HG02943 (cell line): ENCODE data around the gene STK40.

ENCODE experiments used
- ATAC-seq: cut with Tn5 transposase; IDR thresholded peaks from one replicate; pipeline ENCODE4 v1.9.1; 2021; ENCODE audit warnings: mild to moderate bottlenecking, low read depth, moderate library complexity; ENCODE audit not compliant: unreplicated experiment

STK40 gene

GRCh38 chr1:36322041-36322785 is 63.5 kb downstream of the STK40 start:
- ATAC-seq, result no peak

DNA sequence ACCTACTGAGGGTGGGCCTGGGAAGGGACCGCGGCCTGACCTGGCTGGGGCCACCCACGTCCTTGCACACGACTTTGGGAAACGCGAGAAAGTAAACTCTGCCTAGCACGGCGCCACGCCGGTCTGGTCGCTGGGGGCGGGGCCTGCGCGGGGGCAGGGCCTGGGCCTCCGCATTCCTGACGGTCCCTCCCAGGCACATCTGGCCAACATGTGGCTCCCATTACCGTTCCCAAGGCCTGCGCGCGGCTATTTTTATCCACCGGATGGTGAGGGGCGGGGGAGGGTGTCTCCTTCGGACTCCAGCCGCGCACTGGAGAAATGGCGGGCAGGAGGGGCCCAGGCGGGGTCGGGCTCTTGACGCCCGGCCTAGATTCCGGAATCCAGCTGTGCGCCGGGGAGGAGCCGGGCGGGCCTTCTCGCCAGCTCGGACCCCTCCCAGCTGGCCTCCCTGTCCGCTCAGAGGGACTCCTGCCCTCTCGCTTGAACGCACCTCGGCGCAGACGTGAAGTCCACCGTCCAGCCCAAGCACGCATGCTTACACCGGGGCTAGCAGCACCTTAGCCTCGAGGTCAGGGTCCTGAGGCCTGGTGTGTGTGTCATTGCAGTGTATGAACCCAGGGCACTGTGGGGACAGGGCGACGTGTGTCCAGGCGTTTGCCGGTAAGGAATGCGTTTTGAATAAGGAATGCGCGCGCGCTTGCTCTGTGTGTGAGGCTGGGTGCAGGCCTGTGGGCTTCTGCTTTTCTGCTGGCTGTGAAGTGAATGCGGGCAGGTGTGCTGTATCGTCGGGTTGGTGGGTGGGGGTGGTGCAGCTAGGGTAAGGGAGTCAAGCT is 64.4 kb downstream of the STK40 start:
- ATAC-seq, result no peak

- no peak for ATAC-seq
Observed at GRCh38 chr1:36320767-36321118, 65.0 kb downstream of the STK40 start.

DNA sequence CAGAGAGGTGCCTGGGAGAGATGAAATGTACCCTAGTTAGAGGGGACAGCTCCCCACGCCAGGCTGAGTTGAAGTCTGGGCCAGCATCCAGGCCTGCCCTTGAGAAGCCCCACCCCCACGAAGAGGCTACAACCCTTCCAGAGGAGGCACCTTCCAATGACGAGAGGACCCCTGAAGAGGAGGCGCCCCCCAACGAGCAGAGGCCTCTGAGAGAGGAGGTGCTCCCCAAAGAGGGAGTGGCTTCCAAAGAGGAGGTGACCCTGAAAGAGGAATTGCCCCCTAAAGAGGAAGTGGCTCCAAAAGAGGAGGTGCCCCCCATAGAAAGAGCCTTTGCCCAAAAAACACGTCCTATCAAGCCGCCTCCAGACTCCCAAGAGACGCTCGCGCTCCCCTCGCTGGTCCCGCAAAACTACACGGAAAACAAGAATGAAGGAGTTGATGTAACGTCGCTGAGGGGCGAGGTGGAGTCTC is 65.4 kb downstream of the STK40 start:
- ATAC-seq, result no peak

DNA sequence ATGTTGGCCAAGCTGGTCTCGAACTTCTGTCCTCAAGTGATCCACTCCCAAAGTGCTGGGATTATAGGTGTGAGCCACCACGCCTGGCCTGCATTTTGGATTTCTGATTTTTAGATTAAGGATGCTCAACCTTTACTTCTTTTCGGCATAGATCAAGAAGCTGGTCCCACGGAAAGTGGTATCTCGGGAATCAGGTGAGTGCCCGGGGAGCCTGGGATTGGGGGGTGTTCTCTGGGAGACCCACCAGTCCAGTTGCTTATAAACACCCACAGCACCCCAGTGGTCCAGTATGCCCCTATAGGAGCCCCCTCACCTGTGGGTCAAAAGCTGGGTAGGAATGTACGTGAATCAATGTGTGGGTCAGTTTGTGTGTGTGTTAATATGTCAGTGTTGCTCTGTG is 76.3 kb downstream of the STK40 start:
- ATAC-seq, result no peak

DNA sequence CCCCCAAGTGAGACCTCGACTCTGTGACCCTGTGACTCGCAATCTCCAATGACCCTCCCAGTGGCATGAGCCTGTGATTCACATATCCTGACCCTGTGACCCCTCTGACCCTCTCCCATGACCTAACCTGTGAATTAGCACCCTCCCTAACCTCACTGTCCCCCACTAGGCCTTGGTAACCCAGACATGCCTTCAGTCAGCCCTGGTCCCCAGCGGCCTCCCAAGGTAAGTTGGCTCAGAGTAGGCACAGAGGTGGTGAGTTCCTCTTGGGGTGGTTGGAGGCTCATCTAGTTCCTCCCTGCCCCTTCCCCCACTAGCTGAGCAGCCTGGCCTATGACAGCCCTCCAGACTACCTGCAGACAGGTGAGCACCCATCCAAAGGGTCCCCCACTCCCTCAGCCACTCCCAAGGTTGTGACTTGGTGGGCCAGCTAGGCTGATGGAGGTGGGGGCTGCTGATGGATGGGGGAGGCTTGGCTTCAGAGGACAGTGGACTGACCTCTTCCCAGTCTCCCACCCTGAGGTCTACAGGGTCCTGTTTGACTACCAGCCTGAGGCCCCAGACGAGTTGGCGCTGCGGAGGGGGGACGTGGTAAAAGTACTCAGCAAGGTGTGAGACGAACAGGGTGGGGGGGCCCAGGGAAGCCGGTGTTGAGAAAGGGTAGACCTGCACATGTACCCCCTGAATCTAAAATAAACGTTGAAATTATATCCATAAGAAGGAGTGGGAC is 78.0 kb downstream of the STK40 start:
- no peak for ATAC-seq

GRCh38 chr1:36306902-36307456 is 78.7 kb downstream of the STK40 start:
- ATAC-seq, result peak; percentile 91

GRCh38 chr1:36306210-36306901 is 79.4 kb downstream of the STK40 start, which contains the start of gene SH3D21:
TSS of gene SH3D21 (plus strand) at chr1:36306368. CDS start at chr1:36306421, 53 bp downstream.
- ATAC-seq, result peak; percentile 32

DNA sequence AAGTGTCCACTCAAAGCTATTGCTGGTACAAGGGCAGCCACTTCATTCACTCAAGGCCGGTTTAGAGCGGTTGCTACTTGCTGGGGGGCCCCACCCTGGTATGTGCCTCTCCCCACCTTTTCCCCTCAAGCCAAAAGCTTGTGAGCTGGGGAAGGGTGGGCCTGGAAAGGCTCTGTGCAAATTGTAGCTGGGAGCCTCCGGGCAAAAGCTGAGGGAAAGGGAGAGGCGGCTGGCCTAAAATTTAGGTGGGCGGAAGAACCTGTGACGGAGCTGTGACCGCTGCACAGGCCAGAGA is 79.9 kb downstream of the STK40 start:
- ATAC-seq, result no peak

- no peak for ATAC-seq
Observed at GRCh38 chr1:36304970-36305914, 80.5 kb downstream of the STK40 start.

- no peak for ATAC-seq
Observed at GRCh38 chr1:36304521-36304920, 81.2 kb downstream of the STK40 start.

GRCh38 chr1:36303650-36304360 is 81.9 kb downstream of the STK40 start:
- ATAC-seq, result no peak

DNA sequence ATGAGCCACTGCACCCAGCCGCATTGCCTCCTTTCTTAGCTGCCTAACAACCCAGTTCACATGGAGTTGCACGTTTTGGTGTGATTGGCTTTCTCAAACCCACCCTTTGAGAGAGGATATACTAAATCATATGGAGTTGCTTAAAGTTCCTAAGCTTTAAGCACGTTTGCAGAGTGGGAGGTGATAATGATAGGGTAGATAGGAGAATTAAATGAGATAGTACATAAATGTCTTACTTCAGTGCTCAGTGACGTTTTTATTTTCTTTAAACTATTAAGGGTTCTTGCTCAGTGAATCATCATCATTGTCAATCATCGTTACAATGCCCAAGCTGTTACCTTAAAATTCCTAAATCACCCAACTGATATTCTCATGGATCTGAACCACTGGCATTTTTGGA is 82.5 kb downstream of the STK40 start:
- no peak for ATAC-seq

DNA sequence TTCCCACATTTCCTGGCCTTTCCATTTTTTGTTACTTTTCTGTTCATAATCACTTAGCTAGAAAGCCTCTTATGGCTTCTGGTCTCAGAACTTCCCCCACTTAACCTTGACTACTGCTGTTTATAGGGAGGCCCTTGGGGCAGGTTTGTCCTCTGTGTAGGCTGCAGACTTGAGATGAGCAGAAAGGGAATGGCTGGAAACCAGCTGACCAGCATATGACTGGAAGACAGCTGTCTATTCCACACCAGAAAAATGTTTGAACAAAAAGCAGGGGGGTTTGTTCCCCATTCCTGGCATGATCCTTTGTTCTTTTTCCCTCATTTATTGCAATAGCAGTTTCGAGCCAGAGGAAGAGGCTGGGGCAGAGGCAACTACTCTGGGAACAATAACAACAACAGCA is 84.5 kb downstream of the STK40 start:
- no peak for ATAC-seq

GRCh38 chr1:36300526-36300925 is 85.2 kb downstream of the STK40 start:
- ATAC-seq, result no peak

DNA sequence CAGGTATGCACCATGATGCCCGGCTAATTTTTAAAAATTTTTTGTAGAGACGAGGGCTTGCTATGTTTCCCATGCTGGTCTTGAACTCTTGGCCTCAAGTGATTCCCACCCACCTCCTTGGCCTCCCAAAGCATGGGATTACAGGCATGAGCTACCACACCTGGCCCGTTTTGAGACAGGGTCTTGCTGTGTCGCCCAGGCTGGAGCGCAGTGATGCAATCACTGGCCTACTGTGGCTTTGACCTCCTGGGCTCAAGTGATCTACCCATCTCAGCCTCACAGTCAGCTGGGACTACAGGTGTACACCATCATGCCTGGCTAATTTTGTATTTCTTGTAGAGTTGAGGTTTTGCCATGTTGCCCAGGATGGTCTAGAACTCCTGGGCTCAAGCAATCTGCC is 87.1 kb downstream of the STK40 start:
- ATAC-seq, result no peak

- no peak for ATAC-seq
Observed at GRCh38 chr1:36297062-36297461, 88.7 kb downstream of the STK40 start.

DNA sequence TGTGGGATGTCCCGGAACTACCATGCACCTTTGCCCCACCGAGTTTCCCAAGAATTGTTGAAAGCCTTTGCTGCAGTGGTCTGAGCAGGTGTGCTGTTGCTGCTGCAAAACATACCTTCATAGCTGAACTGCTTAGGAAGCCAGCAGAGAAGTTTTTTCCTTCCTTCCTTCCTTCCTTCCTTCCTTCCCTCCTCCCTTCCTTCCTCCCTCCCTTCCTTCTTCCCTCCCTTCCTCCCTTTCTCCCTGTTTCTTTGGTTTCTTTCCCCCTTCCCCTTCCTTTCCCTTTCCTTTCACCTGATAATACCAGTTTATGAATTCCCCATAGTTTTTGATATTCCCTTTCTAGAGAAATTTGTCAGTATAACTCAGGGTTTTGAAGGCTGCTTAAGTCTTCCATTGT is 90.3 kb downstream of the STK40 start:
- ATAC-seq, result no peak
